GM21447 (cell line): ENCODE data around the gene RND3.

Experiments
- ATAC-seq: cut with Tn5 transposase; IDR thresholded peaks from one replicate; pipeline ENCODE4 v1.9.1; 2021; ENCODE audit not compliant: unreplicated experiment

RND3 gene

GRCh38 chr2:150494234-150494945 lies 6.9 kb upstream of the RND3 start:
- ATAC-seq, result no peak

- ATAC-seq, result no peak
These were observed 4.5 kb upstream of the RND3 start for GRCh38 chr2:150491943-150492342.

- no peak for ATAC-seq
These were observed 4.0 kb upstream of the RND3 start for GRCh38 chr2:150491430-150491829.

DNA sequence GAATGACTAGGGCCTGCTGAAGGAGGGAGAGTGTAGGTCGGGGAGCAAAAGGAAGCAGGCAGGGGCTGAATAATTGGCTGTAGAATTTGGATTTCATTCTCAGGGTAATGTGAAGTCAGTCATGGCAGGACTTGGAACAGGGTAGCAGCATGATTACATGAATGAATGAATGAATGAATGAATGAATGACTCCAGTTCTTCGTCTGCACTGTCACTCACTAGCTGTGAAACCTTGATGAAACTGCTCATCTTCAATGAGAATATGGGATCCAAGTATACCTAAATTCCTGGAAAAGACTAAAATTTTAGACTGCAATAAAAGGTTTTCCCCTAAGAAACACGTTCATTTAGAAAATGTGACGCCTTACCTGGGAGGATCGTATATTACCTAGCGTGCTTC lies 3.0 kb upstream of the RND3 start:
- ATAC-seq, result no peak

- no peak for ATAC-seq
These were observed 655 bp downstream of the RND3 start for GRCh38 chr2:150486539-150487484.

DNA sequence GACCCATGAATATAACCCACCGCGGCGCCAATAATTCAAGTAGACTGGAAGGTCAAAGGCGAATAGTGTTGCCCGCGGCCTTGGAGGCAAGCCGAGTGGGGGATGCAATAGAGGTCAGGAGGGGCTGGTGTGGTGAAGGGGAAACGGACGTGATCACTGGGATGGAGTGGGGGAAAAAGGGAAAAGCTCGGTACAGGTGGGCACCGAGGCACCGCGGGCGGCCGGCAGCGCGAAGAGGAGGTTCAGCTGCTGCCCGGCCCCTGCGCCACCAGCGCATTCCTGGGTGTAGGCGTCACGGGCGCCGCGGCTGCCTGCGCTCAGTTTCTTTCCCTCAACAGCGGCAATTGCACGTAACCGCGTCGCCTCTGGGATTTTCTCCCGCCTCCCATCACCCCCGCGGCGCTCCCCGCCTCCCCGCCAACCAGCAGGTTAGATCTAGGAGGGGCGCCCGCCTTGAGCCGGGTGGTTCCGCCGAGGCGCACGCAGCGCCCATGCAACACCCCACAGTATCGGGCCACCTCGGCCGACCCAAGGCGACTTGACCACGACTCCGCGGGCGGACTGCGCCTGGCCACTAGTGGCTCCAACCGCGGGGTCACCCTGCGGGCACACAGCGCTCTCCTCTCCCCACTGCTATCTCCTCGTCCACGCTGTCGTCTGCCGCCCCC lies 1.5 kb downstream of the RND3 start:
- no peak for ATAC-seq

DNA sequence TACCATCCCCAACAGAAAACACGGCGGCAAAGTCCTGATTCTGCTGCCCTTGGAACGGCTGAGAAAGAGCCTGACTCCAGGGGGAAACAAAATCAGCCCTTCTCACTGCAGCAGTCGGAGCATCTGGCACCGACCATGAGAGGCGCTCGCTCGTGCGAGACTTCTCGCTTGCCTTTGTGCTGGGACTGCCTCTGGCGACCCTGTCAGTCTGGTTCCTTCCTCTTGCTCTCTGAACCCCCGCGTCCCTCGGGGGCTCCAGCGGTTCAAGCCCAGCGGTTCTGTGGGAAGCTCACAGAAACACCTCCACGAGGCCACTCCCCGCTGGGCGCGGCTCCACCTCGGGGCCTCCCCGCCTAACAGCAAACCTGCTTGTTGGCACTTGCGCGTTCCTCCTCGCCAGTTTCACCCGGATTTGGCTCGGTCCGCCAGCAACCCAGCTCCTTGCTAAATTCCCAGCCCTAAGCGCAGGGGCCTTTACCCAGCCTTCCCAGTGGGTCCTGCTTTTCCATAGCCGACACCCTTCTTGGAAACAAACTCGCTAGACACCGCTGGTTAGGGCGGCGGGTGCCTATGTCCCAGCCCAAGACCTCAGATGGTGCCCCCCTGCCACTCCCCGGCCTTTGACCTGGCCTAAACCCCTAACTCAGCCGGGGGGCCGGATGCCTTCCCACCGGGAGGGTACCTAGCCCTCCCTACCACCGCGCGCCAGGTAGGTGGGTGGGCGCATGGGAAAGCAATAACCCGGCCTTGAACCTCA lies 2.2 kb downstream of the RND3 start:
- no peak for ATAC-seq

DNA sequence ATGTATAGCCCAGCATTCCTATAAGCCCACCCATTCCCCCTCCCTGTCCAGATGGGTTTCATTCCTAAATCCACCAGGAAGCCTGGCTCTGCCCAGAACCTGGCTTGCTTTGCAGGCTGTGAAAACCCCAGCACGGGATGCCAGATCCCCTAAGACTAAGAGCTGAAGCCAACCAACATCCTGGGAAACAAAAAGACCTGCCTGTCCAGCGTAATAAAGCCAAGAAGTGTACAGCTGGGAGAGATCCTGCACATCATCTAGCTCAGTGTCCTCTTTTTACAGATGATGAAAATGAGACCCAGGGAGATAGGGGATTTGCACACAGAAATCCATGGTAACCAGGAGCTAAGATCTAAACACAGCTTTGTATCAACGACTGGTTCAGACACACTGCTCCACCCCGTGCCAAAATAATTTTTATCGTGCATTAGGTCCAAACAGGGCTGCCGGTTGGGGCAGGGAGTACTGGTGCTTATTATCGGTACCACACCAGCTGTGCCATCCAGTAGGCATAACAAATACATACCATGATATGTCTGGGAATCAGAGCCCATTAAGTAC lies 2.9 kb downstream of the RND3 start:
- no peak for ATAC-seq

DNA sequence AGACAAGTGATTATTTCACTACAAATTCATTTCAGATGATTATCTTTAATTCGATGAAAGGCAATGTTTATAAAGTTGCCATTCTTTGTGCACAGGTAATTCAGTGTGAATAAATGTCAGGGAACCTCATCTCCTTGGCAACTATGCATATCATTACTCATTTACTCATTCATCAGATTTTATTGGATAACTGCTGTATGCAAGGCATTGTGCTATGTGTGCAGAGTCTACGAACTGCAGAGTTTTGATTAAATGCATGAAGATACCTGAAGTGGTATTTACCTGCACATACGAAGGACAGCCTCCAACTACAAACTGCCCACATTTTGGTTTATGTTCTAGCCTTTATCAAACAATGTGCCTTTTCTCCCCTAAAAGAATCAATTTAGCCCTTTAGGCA lies 3.5 kb downstream of the RND3 start:
- ATAC-seq, result no peak

GRCh38 chr2:150483532-150483931 lies 3.9 kb downstream of the RND3 start:
- ATAC-seq, result no peak

GRCh38 chr2:150482667-150483400 lies 4.6 kb downstream of the RND3 start:
- ATAC-seq, result no peak

GRCh38 chr2:150482111-150482510 lies 5.4 kb downstream of the RND3 start:
- ATAC-seq, result no peak

- no peak for ATAC-seq
These were observed 6.3 kb downstream of the RND3 start for GRCh38 chr2:150480971-150481830.

- no peak for ATAC-seq
These were observed 7.2 kb downstream of the RND3 start for GRCh38 chr2:150480241-150480640.

- no peak for ATAC-seq
These were observed 8.2 kb downstream of the RND3 start for GRCh38 chr2:150479075-150479915.

- no peak for ATAC-seq
These were observed 9.1 kb downstream of the RND3 start for GRCh38 chr2:150478200-150478974.

GRCh38 chr2:150477347-150477746 lies 10.1 kb downstream of the RND3 start:
- no peak for ATAC-seq
